HepG2 (cell line): ENCODE measurements around the gene CFAP46. TPM values are rescaled to one million over a fixed set of nuclear protein-coding genes. Genes with fewer than 3 reads are reported as not detected.

Source experiments
- ATAC-seq: fragments of 200-7000 bp; cut with Tn5 transposase; 3 replicates; pipeline ENCODE4 v1.9.1; 2020; ENCODE audit warnings: mild to moderate bottlenecking, moderate library complexity
- BruUV-seq: library from RNA; stranded (reverse); fragments of 400-500 nt; replicated peaks from 2 replicates; lab custom pipeline; 2021; lab: Mats Ljungman, UMichigan
- CTCF ChIA-PET: fragments of 300-600 bp; formaldehyde crosslinking; extraction: SDS; loops from one replicate; lab custom pipeline; 2021; ENCODE audit warnings: low total read pairs, inconsistent platforms, low intra/inter-chr PET ratio; lab: Yijun Ruan, JAX
- POLR2A ChIA-PET: fragments of 350-600 bp; sonication (Branson Sonifier 250); formaldehyde crosslinking; loops from one replicate; lab custom pipeline; 2020; ENCODE audit warnings: antibody characterized with exemption, inconsistent platforms; lab: Yijun Ruan, JAX
- DNase-seq: peaks from one replicate; pipeline ENCODE4 v3.0.0-alpha.2; 2015; ENCODE audit warnings: low spot score
- FAIRE-seq: peaks from 3 replicates; lab custom pipeline; 2011; peaks lifted over from hg19 to GRCh38; lab: Jason Lieb, UNC
- H2AFZ ChIP-seq: one replicate; pipeline ENCODE4 v1.6.1; 2011; ENCODE audit warnings: low read length, inconsistent platforms
- H3K27ac ChIP-seq: fragments of 300-600 bp; 3 replicates; pipeline ENCODE4 v1.8.0; 2011; ENCODE audit warnings: mixed run types, mild to moderate bottlenecking, mixed read lengths, low read length, inconsistent platforms; ENCODE audit not compliant: insufficient read depth; ENCODE audit errors: extremely low read length
- H3K27me3 ChIP-seq, 2 experiments: fragments of 200-600 bp in 1 of 2; 2 replicates in 1 of 2; 3 replicates in 1 of 2; pipeline versions ENCODE4 v1.6.0 to v1.8.0; 2011; ENCODE audit warnings: low read length in 2 of 2, mild to moderate bottlenecking in 2 of 2, moderate library complexity in 2 of 2, inconsistent platforms in 1 of 2; ENCODE audit not compliant: insufficient read depth in 2 of 2, control insufficient read depth in 1 of 2
- H3K36me3 ChIP-seq, 2 experiments: fragments of 200-600 bp in 1 of 2; replicated peaks in 1 of 2; 2 replicates in 1 of 2; 3 replicates in 1 of 2; pipeline versions ENCODE4 v1.5.1 to v1.8.0; 2011; ENCODE audit warnings: low read length in 2 of 2, inconsistent platforms in 1 of 2; ENCODE audit not compliant: insufficient read depth in 2 of 2, control insufficient read depth in 1 of 2
- H3K4me1 ChIP-seq: 2 replicates; pipeline ENCODE4 v1.5.1; 2012; ENCODE audit warnings: low read length, inconsistent platforms; ENCODE audit not compliant: insufficient read depth
- H3K4me2 ChIP-seq: 2 replicates; pipeline ENCODE4 v1.6.0; 2011; ENCODE audit warnings: low read depth, low read length, inconsistent platforms
- H3K4me3 ChIP-seq, 3 experiments: fragments of 200-600 bp in 1 of 3; sonication (generic), shearing (Covaris generic) in 1 of 3; replicated peaks in 1 of 3; 2 replicates each; pipeline ENCODE4 v1.5.1; 2011 to 2016; ENCODE audit warnings: low read length in 3 of 3, inconsistent platforms in 2 of 3, low read depth in 2 of 3, mild to moderate bottlenecking in 2 of 3, control low read depth in 1 of 3, mixed read lengths in 1 of 3; ENCODE audit not compliant: insufficient read depth in 1 of 3
- H3K79me2 ChIP-seq: one replicate; pipeline ENCODE4 v1.6.1; 2011; ENCODE audit warnings: low read length, inconsistent platforms; ENCODE audit not compliant: insufficient read depth
- H3K9ac ChIP-seq: 2 replicates; pipeline ENCODE4 v1.6.0; 2011; ENCODE audit warnings: mild to moderate bottlenecking, low read depth, low read length, inconsistent platforms; ENCODE audit not compliant: insufficient read depth
- H3K9me3 ChIP-seq: 2 replicates; pipeline ENCODE4 v1.5.1; 2012; ENCODE audit warnings: mild to moderate bottlenecking, low read length
- H4K20me1 ChIP-seq: 2 replicates; pipeline ENCODE4 v1.6.0; 2011; ENCODE audit warnings: inconsistent platforms, mild to moderate bottlenecking, low read length, moderate library complexity; ENCODE audit not compliant: insufficient read depth
- CBX5 ChIP-seq: sonication (generic); formaldehyde crosslinking; IDR thresholded peaks from 2 replicates; pipeline ENCODE4 v1.4.0; 2020; ENCODE audit warnings: missing genetic modification reagents, borderline replicate concordance
- FOXM1 ChIP-seq: sonication (generic); formaldehyde crosslinking; IDR thresholded peaks from 2 replicates; pipeline ENCODE4 v1.5.0; 2020; ENCODE audit warnings: missing genetic modification reagents
- HNF4A ChIP-seq: sonication (generic); formaldehyde crosslinking; IDR thresholded peaks from 2 replicates; pipeline ENCODE4 v1.4.0; 2020; ENCODE audit warnings: missing genetic modification reagents
- KLF9 ChIP-seq: IDR thresholded peaks from 2 replicates; pipeline ENCODE4 v1.6.1; 2016; ENCODE audit warnings: low read depth
- NFE2L1 ChIP-seq: sonication (generic); formaldehyde crosslinking; IDR thresholded peaks from 2 replicates; pipeline ENCODE4 v1.4.0; 2020; ENCODE audit warnings: missing genetic modification reagents, mild to moderate bottlenecking, borderline replicate concordance
- NR2F1 ChIP-seq, 2 experiments: fragments of 450-650 bp in 1 of 2; formaldehyde crosslinking in 1 of 2; IDR thresholded peaks; 2 replicates each; pipeline versions ENCODE4 v1.5.0 to v1.6.1; 2016 to 2020; ENCODE audit warnings: mild to moderate bottlenecking in 1 of 2, missing compliant biosample characterization in 1 of 2, missing genetic modification reagents in 1 of 2, moderate library complexity in 1 of 2
- RAD21 ChIP-seq: fragments of 450-650 bp; formaldehyde crosslinking; IDR thresholded peaks from 2 replicates; pipeline ENCODE4 v1.5.0; 2020; ENCODE audit warnings: mild to moderate bottlenecking
- TBP ChIP-seq: sonication (generic); formaldehyde crosslinking; IDR thresholded peaks from 2 replicates; pipeline ENCODE4 v1.5.0; 2020; ENCODE audit warnings: missing genetic modification reagents
- ZFP36L1 ChIP-seq: sonication (generic); formaldehyde crosslinking; IDR thresholded peaks from 2 replicates; pipeline ENCODE4 v1.8.0; 2022; ENCODE audit warnings: mild to moderate bottlenecking, missing genetic modification reagents, moderate library complexity
- ZNF274 ChIP-seq: sonication (generic); formaldehyde crosslinking; IDR thresholded peaks from 2 replicates; pipeline ENCODE4 v1.5.1; 2020; ENCODE audit warnings: mild to moderate bottlenecking, missing genetic modification reagents
- ZNF614 ChIP-seq: IDR thresholded peaks from 2 replicates; pipeline ENCODE4 v1.6.1; 2018; ENCODE audit warnings: missing biosample characterization, missing genetic modification reagents, inconsistent platforms, borderline replicate concordance
- ZSCAN22 ChIP-seq: sonication (generic); formaldehyde crosslinking; IDR thresholded peaks from 2 replicates; pipeline ENCODE4 v1.4.0; 2020; ENCODE audit warnings: mild to moderate bottlenecking, missing genetic modification reagents
- ZSCAN30 ChIP-seq: sonication (generic); formaldehyde crosslinking; IDR thresholded peaks from 2 replicates; pipeline ENCODE4 v1.5.0; 2020; ENCODE audit warnings: mild to moderate bottlenecking, missing genetic modification reagents
- ZSCAN31 ChIP-seq: sonication (generic); formaldehyde crosslinking; IDR thresholded peaks from 2 replicates; pipeline ENCODE4 v1.5.0; 2020; ENCODE audit warnings: low read depth, mild to moderate bottlenecking, missing genetic modification reagents
- ZZZ3 ChIP-seq: sonication (generic); formaldehyde crosslinking; IDR thresholded peaks from 2 replicates; pipeline ENCODE4 v1.4.0; 2020; ENCODE audit warnings: missing genetic modification reagents, mild to moderate bottlenecking, borderline replicate concordance
- WGBS: methylation state at CpG from one replicate; pipeline ENCODE4 v1.1.6; 2017; ENCODE audit warnings: low lambda C conversion rate; 5-methylcytosine and 5-hydroxymethylcytosine counted together
- in situ Hi-C: cut with HindIII; loops from 2 replicates; pipeline ENCODE4 v1.10.0; 2017; ENCODE audit warnings: low pct_unique_long_range_greater_than_20kb; ENCODE audit not compliant: extremely low pct_ligation_motif_present
- intact Hi-C: fragments of 100-400 bp; cut with micrococcal nuclease; formaldehyde crosslinking; loops from one replicate; pipeline ENCODE4 v1.10.0; 2022; ENCODE audit not compliant: unreplicated experiment
- polyA plus RNA-seq, 8 experiments: library from polyadenylated mRNA; depleted of rRNA in 3 of 8; stranded (reverse) in 7 of 8; unstranded in 1 of 8; fragments of >200 nt; fragmentation: Illumina TruSeq in 4 of 8; extraction: Trizol in 4 of 8; gene quantifications; 2 replicates each; pipeline versions ENCODE4 v1.2.1 to v1.2.3, GENCODE V29; 2011 to 2016; ENCODE audit warnings: low read depth in 4 of 8, missing spikeins in 1 of 8, mixed read lengths in 1 of 8; ENCODE audit not compliant: insufficient read depth in 1 of 8
- total RNA-seq, 5 experiments: library from RNA; depleted of rRNA; stranded (reverse); fragments of >200 nt; fragmentation: Illumina TruSeq; extraction: Trizol; gene quantifications; 2 replicates each; pipeline ENCODE4 v1.2.3, GENCODE V29; 2016; ENCODE audit warnings: low read depth in 1 of 5
- TF ChIP-seq, protein P1 (sequence below): sonication (generic); formaldehyde crosslinking; IDR thresholded peaks from 2 replicates; pipeline ENCODE4 v1.4.0; 2020; ENCODE audit warnings: missing genetic modification reagents
- TF ChIP-seq, protein P2 (sequence below): IDR thresholded peaks from 2 replicates; pipeline ENCODE4 v1.6.1; 2016; ENCODE audit warnings: missing genetic modification reagents, missing compliant biosample characterization
- TF ChIP-seq, protein P3 (sequence below): sonication (generic); formaldehyde crosslinking; IDR thresholded peaks from 2 replicates; pipeline ENCODE4 v1.4.0; 2020; ENCODE audit warnings: missing genetic modification reagents

CFAP46 gene
- total and polyA plus RNA-seq, 2 of the 13 experiments (the other 11 are each of a cell fraction or from before 2014, with no cell fraction given) = 0.24 to 0.84 TPM

DNA sequence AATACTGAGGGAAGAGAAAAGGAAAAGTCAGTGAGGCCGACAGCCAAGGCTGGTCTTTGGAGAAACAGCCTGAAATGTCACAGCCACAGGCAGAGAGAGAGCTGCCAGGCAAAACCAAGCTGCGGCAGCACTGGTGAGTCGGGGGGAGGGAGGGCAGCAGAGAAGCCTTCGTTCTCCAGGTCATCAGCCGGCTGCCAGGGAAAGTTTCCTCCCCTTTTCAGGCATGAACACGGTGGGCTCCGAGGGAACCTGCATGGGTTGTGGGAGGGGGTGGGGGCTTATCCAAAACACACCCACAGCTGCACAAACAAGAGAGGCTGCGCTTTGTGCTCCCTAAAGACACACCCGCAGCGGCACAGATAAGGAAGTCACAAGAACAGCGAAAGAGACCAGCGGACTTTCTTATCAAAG, 94.1 kb downstream of the CFAP46 start:
- H3K4me3 ChIP-seq = no peak overlapping the region
- H3K9ac ChIP-seq = no peak overlapping the region
- FAIRE-seq = no peak
- H4K20me1 ChIP-seq = no peaks in the 10 kb centered on the region
- WGBS = 18% methylated on average over 12 of the region's 12 CpGs
- H3K9me3 ChIP-seq = no peaks in the 10 kb centered on the region
- POLR2A ChIA-PET = no interaction called here
- H3K79me2 ChIP-seq = no peaks in the 10 kb centered on the region
- intact Hi-C loops (no loop called here), in situ Hi-C loops (no loop called here)
- H3K36me3 ChIP-seq = no peaks in the 10 kb centered on the region
- CTCF ChIA-PET = no interaction called here
- no peak for DNase-seq
- no peak for ATAC-seq
- no peak overlapping the region for H2AFZ ChIP-seq
- no peak overlapping the region for H3K27ac ChIP-seq
- H3K27me3 ChIP-seq = peaks cover 9 to 54% of the 10 kb centered on the region in 2 experiments; a peak in 4 of 5 replicates
- H3K4me2 ChIP-seq = no peak overlapping the region
- BruUV-seq = no TSS peak
- H3K4me1 ChIP-seq = no peaks in the 10 kb centered on the region
- TF ChIP-seq HNF4A (CRISPR knock-in tag) = no peak
- TF ChIP-seq RAD21 (CRISPR knock-in tag) = no peak
- TF ChIP-seq ZFP36L1 = no peak
- no peak for TF ChIP-seq KLF9 (CRISPR knock-in tag)
- TF ChIP-seq ZZZ3 (CRISPR knock-in tag) = no peak
- TF ChIP-seq ZSCAN30 (CRISPR knock-in tag) = no peak
- no peak for TF ChIP-seq ZNF614 (CRISPR knock-in tag)
- no peak for TF ChIP-seq ZSCAN31 (CRISPR knock-in tag)
- TF ChIP-seq ZNF274 = no peak
- TF ChIP-seq CBX5 (CRISPR knock-in tag) = no peak
- TF ChIP-seq NFE2L1 = no peak
- TF ChIP-seq TBP (CRISPR knock-in tag) = no peak
- TF ChIP-seq, protein P1, sequence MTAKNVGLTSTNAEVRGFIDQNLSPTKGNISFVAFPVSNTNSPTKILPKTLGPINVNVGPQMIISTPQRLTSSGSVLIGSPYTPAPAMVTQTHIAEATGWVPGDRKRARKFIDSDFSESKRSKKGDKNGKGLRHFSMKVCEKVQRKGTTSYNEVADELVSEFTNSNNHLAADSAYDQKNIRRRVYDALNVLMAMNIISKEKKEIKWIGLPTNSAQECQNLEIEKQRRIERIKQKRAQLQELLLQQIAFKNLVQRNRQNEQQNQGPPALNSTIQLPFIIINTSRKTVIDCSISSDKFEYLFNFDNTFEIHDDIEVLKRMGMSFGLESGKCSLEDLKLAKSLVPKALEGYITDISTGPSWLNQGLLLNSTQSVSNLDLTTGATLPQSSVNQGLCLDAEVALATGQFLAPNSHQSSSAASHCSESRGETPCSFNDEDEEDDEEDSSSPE (CRISPR knock-in tag) = no peak
- no peak for TF ChIP-seq NR2F1 (CRISPR knock-in tag; IDR thresholded peaks at IDR 0.05)
- TF ChIP-seq, protein P2, sequence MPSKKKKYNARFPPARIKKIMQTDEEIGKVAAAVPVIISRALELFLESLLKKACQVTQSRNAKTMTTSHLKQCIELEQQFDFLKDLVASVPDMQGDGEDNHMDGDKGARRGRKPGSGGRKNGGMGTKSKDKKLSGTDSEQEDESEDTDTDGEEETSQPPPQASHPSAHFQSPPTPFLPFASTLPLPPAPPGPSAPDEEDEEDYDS = no peak
- no peak for TF ChIP-seq ZSCAN22
- TF ChIP-seq FOXM1 = no peak
- TF ChIP-seq, protein P3, sequence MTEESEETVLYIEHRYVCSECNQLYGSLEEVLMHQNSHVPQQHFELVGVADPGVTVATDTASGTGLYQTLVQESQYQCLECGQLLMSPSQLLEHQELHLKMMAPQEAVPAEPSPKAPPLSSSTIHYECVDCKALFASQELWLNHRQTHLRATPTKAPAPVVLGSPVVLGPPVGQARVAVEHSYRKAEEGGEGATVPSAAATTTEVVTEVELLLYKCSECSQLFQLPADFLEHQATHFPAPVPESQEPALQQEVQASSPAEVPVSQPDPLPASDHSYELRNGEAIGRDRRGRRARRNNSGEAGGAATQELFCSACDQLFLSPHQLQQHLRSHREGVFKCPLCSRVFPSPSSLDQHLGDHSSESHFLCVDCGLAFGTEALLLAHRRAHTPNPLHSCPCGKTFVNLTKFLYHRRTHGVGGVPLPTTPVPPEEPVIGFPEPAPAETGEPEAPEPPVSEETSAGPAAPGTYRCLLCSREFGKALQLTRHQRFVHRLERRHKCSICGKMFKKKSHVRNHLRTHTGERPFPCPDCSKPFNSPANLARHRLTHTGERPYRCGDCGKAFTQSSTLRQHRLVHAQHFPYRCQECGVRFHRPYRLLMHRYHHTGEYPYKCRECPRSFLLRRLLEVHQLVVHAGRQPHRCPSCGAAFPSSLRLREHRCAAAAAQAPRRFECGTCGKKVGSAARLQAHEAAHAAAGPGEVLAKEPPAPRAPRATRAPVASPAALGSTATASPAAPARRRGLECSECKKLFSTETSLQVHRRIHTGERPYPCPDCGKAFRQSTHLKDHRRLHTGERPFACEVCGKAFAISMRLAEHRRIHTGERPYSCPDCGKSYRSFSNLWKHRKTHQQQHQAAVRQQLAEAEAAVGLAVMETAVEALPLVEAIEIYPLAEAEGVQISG (CRISPR knock-in tag) = no peak
